Gastroesophageal sphincter (tissue), 3 donors: ENCODE data around the gene GPC3.

Experiments
- EP300 ChIP-seq: sonication (generic); formaldehyde crosslinking; IDR thresholded peaks from one replicate; pipeline ENCODE4 v1.6.1; 2017; ENCODE audit warnings: antibody characterized with exemption, mild to moderate bottlenecking
- POLR2A ChIP-seq, 2 donors: fragments of 450-650 bp; IDR thresholded peaks; one replicate each; pipeline ENCODE4 v1.6.1; 2017; ENCODE audit warnings: antibody characterized with exemption in 2 of 2, mild to moderate bottlenecking in 2 of 2, moderate library complexity in 1 of 2
- POLR2AphosphoS5 ChIP-seq: sonication (generic); formaldehyde crosslinking; IDR thresholded peaks from one replicate; pipeline ENCODE4 v1.6.1; 2017; ENCODE audit warnings: antibody characterized with exemption
- TF ChIP-seq, protein P1 (sequence below), 4 experiments: fragments of 200-600 bp in 2 of 4; fragments of 450-650 bp in 2 of 4; sonication (generic) in 1 of 4; IDR thresholded peaks; one replicate each; pipeline ENCODE4 v1.5.1; 2017 to 2019; ENCODE audit warnings: antibody characterized with exemption in 4 of 4, mild to moderate bottlenecking in 2 of 4, moderate library complexity in 2 of 4

GRCh38 chrX:133544778-133545177, 440.6 kb downstream of the GPC3 start:
- TF ChIP-seq, protein P1, sequence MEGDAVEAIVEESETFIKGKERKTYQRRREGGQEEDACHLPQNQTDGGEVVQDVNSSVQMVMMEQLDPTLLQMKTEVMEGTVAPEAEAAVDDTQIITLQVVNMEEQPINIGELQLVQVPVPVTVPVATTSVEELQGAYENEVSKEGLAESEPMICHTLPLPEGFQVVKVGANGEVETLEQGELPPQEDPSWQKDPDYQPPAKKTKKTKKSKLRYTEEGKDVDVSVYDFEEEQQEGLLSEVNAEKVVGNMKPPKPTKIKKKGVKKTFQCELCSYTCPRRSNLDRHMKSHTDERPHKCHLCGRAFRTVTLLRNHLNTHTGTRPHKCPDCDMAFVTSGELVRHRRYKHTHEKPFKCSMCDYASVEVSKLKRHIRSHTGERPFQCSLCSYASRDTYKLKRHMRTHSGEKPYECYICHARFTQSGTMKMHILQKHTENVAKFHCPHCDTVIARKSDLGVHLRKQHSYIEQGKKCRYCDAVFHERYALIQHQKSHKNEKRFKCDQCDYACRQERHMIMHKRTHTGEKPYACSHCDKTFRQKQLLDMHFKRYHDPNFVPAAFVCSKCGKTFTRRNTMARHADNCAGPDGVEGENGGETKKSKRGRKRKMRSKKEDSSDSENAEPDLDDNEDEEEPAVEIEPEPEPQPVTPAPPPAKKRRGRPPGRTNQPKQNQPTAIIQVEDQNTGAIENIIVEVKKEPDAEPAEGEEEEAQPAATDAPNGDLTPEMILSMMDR (IDR thresholded peaks at IDR 0.05) = no peak
- TF ChIP-seq POLR2AphosphoS5 (no peak), EP300 (no peak), POLR2A (IDR thresholded peaks at IDR 0.05) (no peak)
